ENCODE measurements around the gene PSMG3.

Gene PSMG3

DNA sequence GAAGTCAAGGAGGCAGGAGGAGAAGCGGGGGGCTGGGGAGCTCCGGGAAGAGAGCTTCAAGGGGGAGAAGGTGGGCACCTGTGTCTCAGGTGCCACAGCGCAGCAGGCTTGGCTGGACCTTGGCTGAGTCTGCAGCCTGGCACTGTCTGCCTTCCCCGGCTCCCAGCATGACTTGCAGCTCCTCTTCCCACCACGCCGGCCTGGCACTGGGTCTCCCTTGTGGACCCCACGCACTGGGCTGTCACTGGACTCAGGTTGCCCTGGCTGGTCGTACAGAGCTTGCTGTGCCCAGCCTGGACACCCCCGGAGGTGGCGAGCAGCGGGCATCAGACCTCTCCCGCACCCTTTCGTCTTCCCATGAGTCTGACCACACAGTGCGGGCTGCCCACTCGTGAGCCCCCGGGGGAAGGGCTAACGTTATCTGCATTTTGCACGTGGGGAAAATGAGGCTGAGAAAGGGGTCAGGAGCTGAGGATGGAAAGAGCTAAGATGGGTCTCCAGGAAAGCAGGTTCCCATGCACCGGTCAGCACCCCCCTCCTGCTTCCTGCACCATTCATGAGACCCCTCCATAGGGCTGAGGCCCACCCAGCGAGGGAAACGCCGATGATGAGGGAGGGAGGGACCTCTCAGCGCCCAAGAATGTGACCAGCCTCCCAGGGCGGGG is 40.3 kb upstream of the PSMG3 start:
- H3K4me3 ChIP-seq (ENCODE audit: low read length), result no peak overlapping the region
- TF ChIP-seq, protein P1, sequence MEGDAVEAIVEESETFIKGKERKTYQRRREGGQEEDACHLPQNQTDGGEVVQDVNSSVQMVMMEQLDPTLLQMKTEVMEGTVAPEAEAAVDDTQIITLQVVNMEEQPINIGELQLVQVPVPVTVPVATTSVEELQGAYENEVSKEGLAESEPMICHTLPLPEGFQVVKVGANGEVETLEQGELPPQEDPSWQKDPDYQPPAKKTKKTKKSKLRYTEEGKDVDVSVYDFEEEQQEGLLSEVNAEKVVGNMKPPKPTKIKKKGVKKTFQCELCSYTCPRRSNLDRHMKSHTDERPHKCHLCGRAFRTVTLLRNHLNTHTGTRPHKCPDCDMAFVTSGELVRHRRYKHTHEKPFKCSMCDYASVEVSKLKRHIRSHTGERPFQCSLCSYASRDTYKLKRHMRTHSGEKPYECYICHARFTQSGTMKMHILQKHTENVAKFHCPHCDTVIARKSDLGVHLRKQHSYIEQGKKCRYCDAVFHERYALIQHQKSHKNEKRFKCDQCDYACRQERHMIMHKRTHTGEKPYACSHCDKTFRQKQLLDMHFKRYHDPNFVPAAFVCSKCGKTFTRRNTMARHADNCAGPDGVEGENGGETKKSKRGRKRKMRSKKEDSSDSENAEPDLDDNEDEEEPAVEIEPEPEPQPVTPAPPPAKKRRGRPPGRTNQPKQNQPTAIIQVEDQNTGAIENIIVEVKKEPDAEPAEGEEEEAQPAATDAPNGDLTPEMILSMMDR (conservative IDR thresholded peaks at IDR 0.05; ENCODE audit: low read depth, low read length), result no peak
- no peak for DNase-seq (ENCODE audit: low read depth)

DNA sequence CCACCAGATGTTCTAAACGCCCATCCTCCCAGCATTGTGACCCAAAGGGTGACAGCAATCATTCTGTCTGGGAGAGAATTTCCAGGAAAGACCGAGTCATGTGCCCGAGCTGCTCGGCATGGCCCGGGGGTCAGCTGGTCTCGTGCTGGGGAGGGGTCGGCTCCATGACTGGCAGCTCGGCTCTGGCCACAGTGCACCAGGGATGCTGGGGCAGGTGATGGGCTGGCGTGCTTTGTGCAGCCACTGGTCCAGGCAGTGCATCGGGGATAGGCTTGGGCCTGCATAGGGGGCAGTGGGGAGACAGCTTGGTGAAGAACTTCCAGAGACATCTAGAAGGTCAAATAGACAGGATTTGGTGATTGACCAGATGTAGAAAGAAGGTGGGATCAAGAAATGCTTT is 39.2 kb upstream of the PSMG3 start:
- TF ChIP-seq, protein P1 (conservative IDR thresholded peaks at IDR 0.05; ENCODE audit: low read depth, low read length), result no peak
- no peak for DNase-seq (ENCODE audit: low read depth)
- H3K4me3 ChIP-seq (ENCODE audit: low read length), result no peak overlapping the region

DNA sequence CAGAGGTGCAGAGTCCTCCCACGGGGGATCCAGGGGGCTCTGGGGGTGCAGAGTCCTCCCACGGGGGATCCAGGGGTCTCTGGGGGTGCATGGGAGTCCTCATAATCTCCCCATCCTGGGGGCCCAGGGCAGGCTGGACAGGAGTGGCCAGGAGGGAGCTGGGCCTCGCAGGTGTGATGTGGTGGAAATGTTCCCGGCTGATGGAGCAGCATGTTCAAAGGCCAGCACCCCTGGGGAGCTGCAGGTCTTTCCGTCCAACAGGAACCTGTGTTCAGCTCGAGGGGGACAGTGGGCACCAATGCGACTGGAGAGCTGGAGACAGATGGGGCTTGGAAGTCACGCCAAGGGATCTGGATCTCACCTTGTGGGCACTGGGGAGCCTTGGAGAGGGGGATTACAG is 38.5 kb upstream of the PSMG3 start:
- no peak overlapping the region for H3K4me3 ChIP-seq (ENCODE audit: low read length)
- TF ChIP-seq, protein P1 (conservative IDR thresholded peaks at IDR 0.05; ENCODE audit: low read depth, low read length), result no peak
- DNase-seq (ENCODE audit: low read depth), result no peak

DNA sequence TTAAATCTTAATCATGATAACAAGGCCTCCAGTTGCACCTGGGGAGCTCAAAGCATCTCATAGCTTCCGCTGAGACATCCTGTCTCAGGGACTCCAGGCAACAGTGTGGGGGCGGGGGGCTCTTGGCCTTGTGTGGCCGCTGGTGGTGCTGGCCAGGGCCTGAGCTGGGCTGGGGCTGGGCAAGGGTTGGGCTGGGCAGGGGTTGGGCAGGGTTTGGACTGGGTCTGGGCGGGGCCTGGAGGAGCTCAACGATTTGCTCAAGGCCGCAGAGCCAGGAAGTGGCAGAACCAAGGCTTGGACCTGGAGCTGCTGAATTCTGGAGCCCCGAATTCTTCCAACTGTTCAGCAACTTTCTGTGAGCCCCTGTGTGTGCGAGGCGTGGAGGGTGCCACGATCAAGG is 37.9 kb upstream of the PSMG3 start:
- TF ChIP-seq, protein P1 (conservative IDR thresholded peaks at IDR 0.05; ENCODE audit: low read depth, low read length), result no peak
- no peak overlapping the region for H3K4me3 ChIP-seq (ENCODE audit: low read length)
- no peak for DNase-seq (ENCODE audit: low read depth)

DNA sequence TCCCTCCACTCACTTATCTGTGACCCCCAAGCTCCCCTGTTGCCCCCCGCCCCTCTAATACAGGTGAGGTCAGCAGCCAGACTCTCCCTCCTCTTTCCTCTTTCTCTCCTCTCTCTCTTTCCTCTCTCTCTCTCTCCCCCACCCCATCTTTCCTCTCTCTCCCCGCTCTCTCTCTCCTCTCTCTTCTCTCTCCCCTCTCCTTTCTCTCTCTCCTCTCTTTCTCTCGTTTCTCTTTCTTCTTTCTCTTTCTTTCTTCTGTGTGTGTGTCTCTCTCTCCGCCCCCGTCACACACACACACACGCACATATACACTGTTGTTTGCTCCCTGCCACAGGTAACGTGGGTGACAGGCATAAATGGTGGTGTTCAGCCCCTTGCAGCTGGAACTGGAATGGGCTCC is 37.2 kb upstream of the PSMG3 start:
- no peak overlapping the region for H3K4me3 ChIP-seq (ENCODE audit: low read length)
- no peak for DNase-seq (ENCODE audit: low read depth)
- TF ChIP-seq, protein P1 (conservative IDR thresholded peaks at IDR 0.05; ENCODE audit: low read depth, low read length), result no peak

DNA sequence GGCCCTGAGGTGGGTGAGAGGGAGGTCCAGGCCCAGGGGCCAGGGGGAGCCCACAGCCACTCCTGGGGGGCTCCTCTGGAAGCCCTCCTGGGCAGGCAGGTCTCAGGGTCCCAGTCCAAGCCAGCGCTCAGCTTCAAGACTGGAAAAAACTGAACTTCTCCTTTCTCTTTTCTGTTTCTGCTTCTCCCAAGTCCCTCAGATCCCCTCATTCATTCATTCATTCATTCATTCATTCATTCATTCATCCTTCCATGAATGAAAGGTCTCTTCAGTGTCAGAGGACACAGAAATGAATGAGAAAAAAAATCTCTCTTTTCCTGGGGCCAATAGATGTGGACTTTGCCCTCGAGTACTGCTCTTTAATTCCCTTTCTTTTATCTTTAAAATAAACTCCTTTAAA is 34.6 kb upstream of the PSMG3 start:
- TF ChIP-seq, protein P1 (conservative IDR thresholded peaks at IDR 0.05; ENCODE audit: low read depth, low read length), result no peak
- DNase-seq (ENCODE audit: low read depth), result no peak
- no peak overlapping the region for H3K4me3 ChIP-seq (ENCODE audit: low read length)

All from retinal pigment epithelial cell (primary cell).